ENCODE measurements around the gene EFNA3. TPM values are rescaled to one million over a fixed set of nuclear protein-coding genes. Genes with fewer than 3 reads are reported as not detected.

EFNA3 gene
- total RNA-seq, 1 donor from 2014 or later, result 9.6 TPM

DNA sequence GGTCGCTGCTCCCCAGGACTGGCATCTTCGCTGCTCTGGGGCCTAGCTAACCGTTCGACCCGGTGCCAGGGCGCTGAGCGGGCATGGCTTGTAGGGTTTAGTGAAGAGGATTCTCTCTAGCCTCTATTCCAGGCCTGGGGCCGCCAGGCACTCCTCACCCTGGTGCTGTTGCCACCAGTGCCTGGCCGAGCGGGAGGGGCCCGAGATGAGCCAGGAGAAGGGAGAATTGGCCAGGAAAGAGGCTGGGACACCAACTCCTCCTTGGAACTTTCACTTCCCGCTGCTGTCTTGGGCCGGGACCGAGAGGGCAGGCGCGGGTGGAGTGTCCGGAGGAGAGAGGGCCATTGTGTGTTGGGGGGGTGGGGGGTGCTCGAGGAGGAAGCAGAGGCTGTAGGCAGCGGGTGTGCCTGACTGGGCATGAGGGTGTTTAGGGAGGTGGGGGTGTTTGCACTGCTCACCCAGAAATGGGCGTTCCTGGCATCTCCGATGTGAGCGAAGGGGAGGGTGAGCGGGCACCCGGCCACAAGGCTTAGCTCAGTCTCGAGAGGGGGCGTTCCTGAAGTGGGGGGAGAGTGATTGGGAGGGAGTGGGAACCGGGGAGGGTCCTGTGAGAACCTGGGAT lies 26.7 kb upstream of the EFNA3 start:
- no peak for DNase-seq (ENCODE audit: low spot score)

DNA sequence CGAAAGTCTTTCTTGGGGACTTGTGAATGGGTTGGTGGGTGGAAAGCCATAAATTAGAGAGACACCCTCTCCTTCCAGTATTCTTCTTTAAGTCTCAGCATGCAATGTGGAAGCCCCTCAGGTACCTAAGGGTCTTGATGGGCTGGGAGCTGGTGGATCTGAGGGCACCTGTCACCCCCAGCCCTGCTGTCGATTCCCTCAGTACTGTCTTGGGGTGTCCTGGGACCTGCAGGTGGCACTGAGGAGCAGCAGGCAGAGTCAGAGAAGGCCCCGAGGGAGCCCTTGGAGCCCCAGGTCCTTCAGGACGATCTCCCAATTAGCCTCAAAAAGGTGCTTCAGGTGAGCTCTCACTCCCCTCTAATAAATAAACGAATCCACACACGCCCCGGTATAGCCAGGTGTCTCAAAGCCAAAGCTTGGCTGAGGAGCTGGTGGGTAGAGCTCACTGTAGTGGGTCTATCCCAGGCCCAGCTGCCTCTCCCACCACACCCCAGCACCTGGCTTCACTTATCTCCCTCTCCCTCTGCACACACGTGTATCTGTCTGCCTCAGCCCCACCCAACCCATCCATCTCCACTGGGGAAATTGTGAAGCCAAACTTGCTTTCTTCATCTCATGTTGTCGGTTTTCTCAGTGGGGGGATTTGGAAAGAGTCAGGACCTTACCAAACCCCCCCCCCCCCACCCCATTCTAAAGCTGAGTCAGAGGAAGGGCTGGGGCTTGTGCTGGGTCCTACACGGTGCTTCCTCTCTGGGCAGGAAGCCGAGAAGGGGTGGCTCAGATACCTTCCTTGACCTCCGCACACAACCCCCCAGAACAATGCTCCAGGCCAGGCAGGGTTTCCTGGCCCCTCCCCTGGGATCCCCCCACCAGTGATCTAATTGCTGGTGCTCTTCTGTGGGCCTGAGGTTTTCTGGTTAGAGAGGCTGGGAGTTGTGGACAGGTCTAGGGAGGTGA lies 25.9 kb upstream of the EFNA3 start:
- TF ChIP-seq, protein P1, sequence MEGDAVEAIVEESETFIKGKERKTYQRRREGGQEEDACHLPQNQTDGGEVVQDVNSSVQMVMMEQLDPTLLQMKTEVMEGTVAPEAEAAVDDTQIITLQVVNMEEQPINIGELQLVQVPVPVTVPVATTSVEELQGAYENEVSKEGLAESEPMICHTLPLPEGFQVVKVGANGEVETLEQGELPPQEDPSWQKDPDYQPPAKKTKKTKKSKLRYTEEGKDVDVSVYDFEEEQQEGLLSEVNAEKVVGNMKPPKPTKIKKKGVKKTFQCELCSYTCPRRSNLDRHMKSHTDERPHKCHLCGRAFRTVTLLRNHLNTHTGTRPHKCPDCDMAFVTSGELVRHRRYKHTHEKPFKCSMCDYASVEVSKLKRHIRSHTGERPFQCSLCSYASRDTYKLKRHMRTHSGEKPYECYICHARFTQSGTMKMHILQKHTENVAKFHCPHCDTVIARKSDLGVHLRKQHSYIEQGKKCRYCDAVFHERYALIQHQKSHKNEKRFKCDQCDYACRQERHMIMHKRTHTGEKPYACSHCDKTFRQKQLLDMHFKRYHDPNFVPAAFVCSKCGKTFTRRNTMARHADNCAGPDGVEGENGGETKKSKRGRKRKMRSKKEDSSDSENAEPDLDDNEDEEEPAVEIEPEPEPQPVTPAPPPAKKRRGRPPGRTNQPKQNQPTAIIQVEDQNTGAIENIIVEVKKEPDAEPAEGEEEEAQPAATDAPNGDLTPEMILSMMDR (IDR thresholded peaks at IDR 0.05; ENCODE audit: unreplicated experiment), result no peak
- Mint-ChIP-seq H3K36me3 (ENCODE audit: low read depth, unreplicated experiment) (peaks cover 23% of the 10 kb centered on the region), H3K27ac (ENCODE audit: unreplicated experiment) (peak overlapping the region; percentile 75), H3K4me3 (ENCODE audit: unreplicated experiment) (peak overlapping the region; percentile 97), H3K9me3 (ENCODE audit: unreplicated experiment) (no peaks in the 10 kb centered on the region), H3K27me3 (ENCODE audit: unreplicated experiment) (peaks cover 15% of the 10 kb centered on the region), H3K4me1 (ENCODE audit: unreplicated experiment) (peaks cover 39% of the 10 kb centered on the region)
- DNase-seq (ENCODE audit: low spot score), result no peak

More for the DNA sequence above, 26.7 kb upstream of the EFNA3 start:
- TF ChIP-seq, protein P1 (IDR thresholded peaks at IDR 0.05; ENCODE audit: unreplicated experiment), result no peak
- H3K27ac Mint-ChIP-seq (ENCODE audit: unreplicated experiment), result peak overlapping the region; percentile 62
- H3K4me3 Mint-ChIP-seq (ENCODE audit: unreplicated experiment), result peak overlapping the region; percentile 97
- peaks cover 17% of the 10 kb centered on the region for H3K27me3 Mint-ChIP-seq (ENCODE audit: unreplicated experiment)
- no peaks in the 10 kb centered on the region for H3K9me3 Mint-ChIP-seq (ENCODE audit: unreplicated experiment)
- peaks cover 17% of the 10 kb centered on the region for H3K36me3 Mint-ChIP-seq (ENCODE audit: low read depth, unreplicated experiment)
- H3K4me1 Mint-ChIP-seq (ENCODE audit: unreplicated experiment), result peaks cover 44% of the 10 kb centered on the region

DNA sequence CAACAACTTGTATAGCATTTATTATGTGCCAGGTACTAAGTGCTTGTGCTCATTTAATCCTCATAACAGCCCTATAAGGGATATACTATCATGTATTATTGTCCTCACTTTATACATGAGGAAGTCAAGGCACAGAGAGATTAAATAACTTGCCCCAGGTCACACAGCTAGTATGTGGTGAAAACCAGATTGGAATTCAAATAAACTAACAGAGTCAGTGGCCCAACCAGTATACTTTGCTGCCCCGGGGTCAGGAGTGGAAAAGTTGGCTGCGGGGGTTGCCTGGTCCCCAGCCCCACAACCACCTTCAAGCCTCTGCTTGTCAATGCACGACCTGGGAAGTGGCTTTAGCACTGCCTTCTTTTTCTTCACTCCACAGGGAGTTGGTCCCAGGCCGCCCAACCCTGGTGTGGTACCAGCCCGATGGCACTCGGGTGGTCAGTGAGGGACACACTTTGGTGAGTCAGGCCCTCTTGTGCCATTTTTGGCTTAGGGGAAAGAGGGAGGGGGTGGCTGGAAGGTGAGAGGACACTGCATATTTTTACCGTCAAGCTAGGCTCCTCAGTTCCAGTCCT lies 25.0 kb upstream of the EFNA3 start:
- peaks cover 14% of the 10 kb centered on the region for H3K27me3 Mint-ChIP-seq (ENCODE audit: unreplicated experiment)
- H3K4me3 Mint-ChIP-seq (ENCODE audit: unreplicated experiment), result peak overlapping the region; percentile 97
- peak overlapping the region; percentile 75 for H3K27ac Mint-ChIP-seq (ENCODE audit: unreplicated experiment)
- H3K9me3 Mint-ChIP-seq (ENCODE audit: unreplicated experiment), result no peaks in the 10 kb centered on the region
- peaks cover 33% of the 10 kb centered on the region for H3K4me1 Mint-ChIP-seq (ENCODE audit: unreplicated experiment)
- H3K36me3 Mint-ChIP-seq (ENCODE audit: low read depth, unreplicated experiment), result peaks cover 28% of the 10 kb centered on the region
- TF ChIP-seq, protein P1 (IDR thresholded peaks at IDR 0.05; ENCODE audit: unreplicated experiment), result no peak
- no peak for DNase-seq (ENCODE audit: low spot score)

DNA sequence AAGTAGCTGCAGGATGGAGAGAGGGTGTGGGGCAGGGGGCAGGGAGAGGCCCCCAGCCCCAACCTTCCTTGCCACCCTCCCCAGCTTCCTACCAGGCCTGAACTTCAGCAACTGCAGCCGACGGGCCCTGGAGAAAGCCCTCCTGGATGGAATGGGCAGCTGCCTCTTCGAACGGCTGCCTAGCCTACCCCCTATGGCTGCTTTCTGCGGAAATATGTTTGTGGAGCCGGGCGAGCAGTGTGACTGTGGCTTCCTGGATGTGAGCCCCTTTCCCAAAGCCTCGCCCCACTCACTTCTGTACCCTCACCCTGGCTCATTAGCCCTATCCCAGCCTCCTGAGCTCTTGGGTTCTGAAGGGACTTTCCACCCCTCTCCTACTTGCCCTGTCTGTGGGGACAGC lies 21.5 kb upstream of the EFNA3 start:
- Mint-ChIP-seq H3K36me3 (ENCODE audit: low read depth, unreplicated experiment) (peaks cover 30% of the 10 kb centered on the region), H3K27me3 (ENCODE audit: unreplicated experiment) (peaks cover 14% of the 10 kb centered on the region), H3K4me1 (ENCODE audit: unreplicated experiment) (peaks cover 18% of the 10 kb centered on the region), H3K4me3 (ENCODE audit: unreplicated experiment) (no peak overlapping the region), H3K9me3 (ENCODE audit: unreplicated experiment) (no peaks in the 10 kb centered on the region), H3K27ac (ENCODE audit: unreplicated experiment) (no peak overlapping the region)
- no peak for DNase-seq (ENCODE audit: low spot score)
- TF ChIP-seq, protein P1 (IDR thresholded peaks at IDR 0.05; ENCODE audit: unreplicated experiment), result no peak
